AG10803 (cell line): ENCODE results near the gene EEFSEC.

ENCODE experiments used
- DNase-seq: peaks from one replicate; pipeline ENCODE4 v3.0.0; 2010; ENCODE audit warnings: low read depth
- H3K4me3 ChIP-seq: 2 replicates; pipeline ENCODE4 v1.5.1; 2011; ENCODE audit warnings: mild to moderate bottlenecking, low read length, control low read depth
- TF ChIP-seq, protein P1 (sequence below): conservative IDR thresholded peaks from 2 replicates; pipeline ENCODE4 v1.5.1; 2011; ENCODE audit warnings: mild to moderate bottlenecking, low read length, control low read depth, inconsistent platforms

The EEFSEC gene

DNA sequence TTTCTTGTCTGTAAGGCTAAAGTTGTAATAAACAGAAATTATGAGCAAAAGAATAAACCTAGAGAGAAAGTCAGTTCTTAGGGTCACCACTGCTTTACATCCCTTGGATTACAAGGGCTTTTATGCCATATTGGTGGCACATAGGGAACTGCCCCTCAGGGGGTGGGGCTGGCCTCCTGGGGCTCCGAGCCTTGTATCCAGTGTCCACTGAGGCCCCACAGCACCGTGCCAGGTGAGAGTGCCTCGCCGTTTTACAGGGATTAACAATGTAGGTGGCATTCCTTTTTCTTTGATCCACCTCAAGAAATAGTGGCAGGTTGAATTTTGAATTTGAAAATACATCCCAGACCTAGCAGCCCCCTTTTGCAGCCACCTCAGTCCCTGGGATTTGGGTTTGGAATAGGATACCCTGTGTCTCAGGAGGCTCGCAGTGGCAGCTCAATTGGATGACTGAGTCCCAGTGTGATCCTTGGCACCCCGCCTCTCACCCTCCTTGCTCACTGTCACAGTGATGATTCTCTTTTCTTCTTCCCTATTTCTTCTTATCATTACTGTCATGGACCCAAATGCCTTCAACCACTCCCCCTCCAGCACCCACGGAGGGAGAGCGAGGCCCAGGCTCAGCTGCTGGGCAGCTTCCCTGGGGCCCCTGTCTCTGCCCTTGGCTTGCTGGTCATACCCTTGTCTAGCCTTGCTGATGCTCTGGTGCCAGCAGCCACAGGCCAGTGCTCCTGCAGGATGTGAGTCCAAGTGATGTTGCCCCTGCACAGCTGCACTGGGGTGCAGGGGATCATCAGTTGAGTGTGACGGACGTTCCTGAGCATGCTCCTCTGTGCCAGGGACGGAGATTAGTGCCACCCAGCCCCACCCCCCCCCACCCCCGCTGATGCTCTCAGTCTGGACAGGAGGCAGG is 175.5 kb downstream of the EEFSEC start:
- no peak overlapping the region for H3K4me3 ChIP-seq
- DNase-seq: no peak
- TF ChIP-seq, protein P1, sequence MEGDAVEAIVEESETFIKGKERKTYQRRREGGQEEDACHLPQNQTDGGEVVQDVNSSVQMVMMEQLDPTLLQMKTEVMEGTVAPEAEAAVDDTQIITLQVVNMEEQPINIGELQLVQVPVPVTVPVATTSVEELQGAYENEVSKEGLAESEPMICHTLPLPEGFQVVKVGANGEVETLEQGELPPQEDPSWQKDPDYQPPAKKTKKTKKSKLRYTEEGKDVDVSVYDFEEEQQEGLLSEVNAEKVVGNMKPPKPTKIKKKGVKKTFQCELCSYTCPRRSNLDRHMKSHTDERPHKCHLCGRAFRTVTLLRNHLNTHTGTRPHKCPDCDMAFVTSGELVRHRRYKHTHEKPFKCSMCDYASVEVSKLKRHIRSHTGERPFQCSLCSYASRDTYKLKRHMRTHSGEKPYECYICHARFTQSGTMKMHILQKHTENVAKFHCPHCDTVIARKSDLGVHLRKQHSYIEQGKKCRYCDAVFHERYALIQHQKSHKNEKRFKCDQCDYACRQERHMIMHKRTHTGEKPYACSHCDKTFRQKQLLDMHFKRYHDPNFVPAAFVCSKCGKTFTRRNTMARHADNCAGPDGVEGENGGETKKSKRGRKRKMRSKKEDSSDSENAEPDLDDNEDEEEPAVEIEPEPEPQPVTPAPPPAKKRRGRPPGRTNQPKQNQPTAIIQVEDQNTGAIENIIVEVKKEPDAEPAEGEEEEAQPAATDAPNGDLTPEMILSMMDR: no peak

DNA sequence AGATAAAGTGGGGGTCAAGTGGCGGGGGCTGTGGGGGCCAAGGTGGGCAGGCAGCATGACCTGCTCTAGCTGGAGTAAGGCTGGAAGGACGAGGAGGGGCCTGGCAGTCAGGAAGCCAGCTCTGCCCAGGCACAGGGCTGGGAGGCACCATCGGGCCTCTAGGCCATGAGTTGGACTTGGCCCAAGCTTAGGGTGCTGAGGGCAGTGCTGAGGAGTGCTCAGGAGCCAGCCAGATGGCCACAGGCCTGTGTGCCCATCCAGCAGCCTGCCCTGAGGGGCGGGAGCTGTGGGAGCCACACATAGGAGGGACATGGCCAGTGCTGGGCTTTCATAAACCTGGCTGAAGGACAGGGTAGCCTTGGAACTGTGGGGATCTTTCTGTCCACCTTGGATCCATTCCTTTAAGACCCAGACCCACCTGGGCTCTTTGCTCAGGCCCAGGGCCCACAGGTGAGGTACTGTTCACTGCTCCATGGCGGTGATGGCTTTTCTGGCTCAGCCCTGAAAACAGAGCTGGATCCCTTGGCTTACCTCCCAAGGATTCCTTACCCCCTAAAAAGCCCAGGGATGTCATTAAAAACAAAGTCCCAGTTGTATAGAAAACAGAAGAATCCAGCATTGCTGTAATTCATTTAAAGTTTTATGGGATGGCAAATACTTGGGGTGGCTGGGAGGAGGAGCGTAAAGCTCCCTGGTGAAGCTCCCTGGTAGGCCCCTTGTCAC is 176.4 kb downstream of the EEFSEC start:
- TF ChIP-seq, protein P1: no peak
- H3K4me3 ChIP-seq: no peak overlapping the region
- DNase-seq: no peak

DNA sequence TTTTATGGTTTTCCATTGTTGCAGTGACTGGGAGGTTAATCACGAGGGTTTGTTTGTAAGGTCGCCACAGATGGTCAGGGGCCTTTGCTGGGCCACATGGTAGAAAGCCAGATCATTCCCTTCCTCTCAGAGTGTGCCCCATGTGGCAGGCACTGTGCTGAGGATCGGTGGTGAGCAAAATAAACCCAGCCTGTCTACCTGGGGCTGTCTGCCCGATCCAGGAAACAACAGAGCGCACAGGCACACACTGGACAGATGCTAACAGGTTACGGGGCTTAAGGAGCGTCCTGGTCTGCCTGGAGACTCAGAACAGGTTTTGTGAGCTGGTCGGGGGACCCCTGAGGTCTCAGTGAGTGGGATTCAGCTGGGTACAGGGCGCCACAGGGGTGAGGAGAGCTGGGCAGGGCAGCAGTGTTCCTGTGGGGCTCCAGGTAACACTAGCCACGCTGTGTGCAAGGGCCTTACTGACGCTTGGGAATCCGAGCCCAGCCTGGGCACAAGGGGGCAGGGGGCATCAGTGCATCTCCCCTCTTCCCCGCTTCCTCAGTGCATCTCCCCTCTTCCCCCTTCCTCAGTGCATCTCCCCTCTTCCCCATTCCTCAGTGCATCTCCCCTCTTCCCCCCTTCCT is 177.0 kb downstream of the EEFSEC start:
- H3K4me3 ChIP-seq: no peak overlapping the region
- TF ChIP-seq, protein P1: no peak
- no peak for DNase-seq

DNA sequence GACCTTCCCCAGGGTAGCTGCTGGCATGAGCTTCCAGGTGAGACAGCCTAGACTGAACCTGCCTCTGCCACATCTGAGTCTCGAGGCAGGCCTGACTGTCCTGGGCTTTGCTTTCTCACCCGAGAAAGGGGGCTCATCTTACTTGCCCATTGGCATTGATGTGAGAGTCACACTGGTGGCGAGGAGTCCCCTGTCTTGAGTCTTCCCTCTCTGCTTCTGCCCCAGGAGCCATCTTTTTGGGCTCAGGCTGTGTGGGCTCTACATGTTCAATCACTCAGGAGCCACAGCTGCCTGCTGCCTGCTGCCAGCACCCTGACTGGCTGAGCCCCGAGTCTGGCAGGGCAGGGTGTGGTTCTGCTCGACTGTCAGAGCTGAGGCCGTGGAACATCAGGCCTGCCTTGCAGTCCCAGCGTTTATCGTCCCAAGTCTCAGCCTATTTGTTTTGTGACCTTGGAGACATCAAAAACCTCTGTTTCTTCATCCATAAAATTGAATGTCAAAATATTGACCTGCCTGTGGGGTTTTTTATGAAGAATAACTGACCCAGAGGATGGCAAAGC is 180.9 kb downstream of the EEFSEC start:
- no peak for DNase-seq
- no peak overlapping the region for H3K4me3 ChIP-seq
- TF ChIP-seq, protein P1: no peak

DNA sequence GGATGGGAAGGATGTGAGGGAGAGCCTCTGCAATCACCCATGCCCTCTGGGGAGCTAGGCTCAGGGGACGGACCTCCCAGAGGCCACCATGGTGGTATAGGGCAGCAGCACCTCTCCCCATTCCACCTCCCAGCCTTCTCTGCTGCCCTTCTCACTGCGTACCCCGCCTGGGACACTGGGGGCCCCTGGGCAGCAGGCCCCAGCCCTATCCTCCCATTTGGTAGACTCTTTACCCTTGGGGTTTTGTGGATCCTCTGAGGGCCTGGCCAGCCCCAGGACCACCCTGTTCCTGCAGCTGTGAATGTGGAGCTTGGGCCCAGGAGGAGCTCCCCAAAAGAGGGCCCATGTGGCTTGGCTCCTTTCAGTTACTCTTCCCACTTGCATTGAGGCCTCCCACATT is 181.5 kb downstream of the EEFSEC start:
- no peak for DNase-seq

DNA sequence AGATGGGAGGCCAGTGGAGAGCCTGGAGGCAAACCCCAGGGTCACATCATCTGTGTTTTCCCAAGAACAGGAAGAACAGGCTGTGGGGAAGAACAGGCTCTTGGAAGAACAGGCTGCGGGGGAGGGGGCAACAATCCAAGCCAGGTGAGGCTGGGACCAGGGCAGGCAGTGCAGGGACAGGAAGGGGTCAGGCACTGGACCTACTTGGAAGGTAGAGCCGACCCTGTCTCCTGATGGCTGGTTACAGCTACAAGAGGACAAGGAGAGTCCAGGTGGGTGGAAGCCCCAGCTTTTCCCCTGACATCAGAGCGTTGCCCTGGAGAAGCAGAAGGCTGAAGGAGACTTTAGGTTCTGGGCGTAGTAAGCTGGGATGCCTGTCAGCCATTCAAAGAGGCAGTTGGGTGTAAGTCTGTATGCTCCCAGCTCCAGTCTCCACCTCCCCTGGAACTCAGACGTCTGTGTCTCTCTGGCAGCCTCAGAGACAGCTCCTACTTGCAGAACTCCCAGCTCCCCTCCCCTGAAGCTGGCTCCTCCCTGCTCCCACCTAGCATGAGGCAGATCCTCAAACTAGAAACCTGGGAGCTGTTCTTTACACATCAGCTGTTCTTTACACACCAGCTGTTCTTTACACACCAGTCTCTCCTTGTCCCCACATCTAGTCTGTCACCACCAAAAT is 182.5 kb downstream of the EEFSEC start:
- no peak overlapping the region for H3K4me3 ChIP-seq
- no peak for DNase-seq
- TF ChIP-seq, protein P1: no peak

More for the DNA sequence above, 181.5 kb downstream of the EEFSEC start:
- H3K4me3 ChIP-seq: no peak overlapping the region
- TF ChIP-seq, protein P1: no peak
